Colon (tissue), 2 donors: ENCODE data around the gene TMPRSS6.

Source experiments
- FAIRE-seq: peaks from 2 replicates; lab custom pipeline; 2012; peaks lifted over from hg19 to GRCh38; lab: Jason Lieb, UNC
- donor health status: control.
- donor health status: control.

The TMPRSS6 gene

DNA sequence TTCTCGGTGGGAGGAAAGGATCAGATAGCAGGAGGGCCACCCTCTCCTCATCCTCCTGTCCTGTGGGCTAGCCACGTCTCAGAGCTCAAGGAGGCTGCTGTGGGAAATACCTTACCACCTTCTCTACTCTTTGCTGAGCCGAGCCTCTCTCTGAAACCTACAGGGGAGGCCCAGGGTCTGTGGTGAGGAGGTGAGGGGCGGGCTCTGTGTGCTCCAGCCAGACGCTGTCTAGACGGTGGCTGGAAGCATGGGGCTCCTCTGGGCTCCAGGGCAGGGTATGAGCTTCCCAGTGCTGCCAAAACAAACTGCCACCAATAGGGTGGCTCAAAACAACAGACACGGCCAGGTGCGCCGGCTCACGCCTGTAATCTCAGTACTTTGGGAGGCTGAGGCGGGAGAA, 5.5 kb upstream of the TMPRSS6 start:
- no peak for FAIRE-seq

DNA sequence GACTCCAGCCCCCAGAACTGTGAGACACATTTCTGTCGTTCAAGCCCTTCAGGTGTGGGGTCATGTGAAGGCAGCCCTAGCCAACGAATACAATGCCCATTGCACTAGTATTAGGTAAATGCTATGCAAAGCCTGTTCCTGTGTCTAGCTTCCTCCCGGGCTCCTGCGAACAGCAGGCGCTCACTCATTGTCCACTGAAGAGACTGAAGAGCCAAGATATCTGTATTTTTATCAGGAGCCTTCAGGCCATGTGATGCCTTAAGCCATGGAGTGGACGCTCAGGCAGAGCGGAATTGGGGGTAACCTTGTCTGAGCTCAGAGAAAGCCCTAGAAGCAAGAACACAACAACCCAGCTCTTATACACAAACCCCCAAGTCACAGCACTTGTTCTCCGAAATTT, 4.2 kb upstream of the TMPRSS6 start:
- no peak for FAIRE-seq

DNA sequence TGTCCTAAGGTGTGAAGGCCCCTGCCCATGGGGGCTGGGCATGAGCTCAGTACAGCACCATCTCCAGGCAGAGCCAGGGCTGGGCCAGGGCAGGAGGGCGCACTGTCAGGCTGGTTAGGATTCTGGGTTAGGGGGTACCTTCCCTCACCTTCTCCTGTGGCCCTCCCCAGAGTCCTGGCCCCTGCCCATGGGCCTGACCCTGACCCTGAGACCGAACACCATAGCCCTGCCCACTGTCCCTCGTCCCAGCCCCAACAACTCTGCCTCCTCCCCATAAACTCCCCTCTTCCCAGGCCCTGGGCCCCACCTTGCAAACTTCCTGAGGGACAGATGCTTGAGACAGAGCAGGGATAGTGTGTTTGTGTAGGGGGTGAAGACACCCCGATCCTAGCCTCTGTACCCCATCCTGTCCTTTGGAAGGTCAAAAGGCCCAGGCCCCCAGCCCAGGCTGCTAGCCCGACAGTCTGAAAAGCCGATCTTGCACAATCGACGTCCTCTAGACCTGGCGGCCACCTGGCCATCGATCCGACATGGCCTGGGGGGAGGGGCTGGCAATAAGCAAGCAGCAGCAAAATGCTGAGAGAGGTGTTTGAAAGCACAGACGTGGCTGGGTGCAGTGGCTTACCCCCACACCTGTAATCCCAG, 2.7 kb upstream of the TMPRSS6 start:
- FAIRE-seq: no peak

DNA sequence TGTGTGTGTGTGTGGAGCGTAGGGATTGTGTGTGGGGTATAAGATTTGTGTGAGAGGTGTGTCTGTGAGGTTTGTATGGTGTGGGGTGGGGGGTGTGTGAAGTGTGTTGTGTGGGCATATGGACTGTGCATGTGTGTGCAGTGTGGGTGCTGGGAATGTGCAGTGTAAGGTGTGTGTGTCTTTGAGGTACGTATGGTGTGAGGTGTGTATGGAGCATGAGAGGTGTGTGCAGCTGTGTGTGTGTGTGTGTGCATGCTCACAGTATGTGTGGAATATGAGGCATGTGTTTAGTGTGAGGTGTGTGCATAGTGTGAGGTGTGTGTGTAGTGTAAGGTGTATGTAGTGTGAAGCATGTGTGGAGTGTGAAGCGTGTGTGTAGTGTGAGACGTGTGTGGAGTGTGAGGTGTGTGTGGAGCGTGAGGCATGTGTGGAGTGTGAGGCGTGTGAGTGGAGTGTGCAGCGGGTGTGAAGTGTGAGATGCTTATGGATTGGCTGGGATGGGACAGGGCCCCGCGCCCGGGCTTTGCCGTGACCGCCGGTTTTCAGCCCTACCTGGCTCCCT, 1.7 kb upstream of the TMPRSS6 start:
- FAIRE-seq: no peak

DNA sequence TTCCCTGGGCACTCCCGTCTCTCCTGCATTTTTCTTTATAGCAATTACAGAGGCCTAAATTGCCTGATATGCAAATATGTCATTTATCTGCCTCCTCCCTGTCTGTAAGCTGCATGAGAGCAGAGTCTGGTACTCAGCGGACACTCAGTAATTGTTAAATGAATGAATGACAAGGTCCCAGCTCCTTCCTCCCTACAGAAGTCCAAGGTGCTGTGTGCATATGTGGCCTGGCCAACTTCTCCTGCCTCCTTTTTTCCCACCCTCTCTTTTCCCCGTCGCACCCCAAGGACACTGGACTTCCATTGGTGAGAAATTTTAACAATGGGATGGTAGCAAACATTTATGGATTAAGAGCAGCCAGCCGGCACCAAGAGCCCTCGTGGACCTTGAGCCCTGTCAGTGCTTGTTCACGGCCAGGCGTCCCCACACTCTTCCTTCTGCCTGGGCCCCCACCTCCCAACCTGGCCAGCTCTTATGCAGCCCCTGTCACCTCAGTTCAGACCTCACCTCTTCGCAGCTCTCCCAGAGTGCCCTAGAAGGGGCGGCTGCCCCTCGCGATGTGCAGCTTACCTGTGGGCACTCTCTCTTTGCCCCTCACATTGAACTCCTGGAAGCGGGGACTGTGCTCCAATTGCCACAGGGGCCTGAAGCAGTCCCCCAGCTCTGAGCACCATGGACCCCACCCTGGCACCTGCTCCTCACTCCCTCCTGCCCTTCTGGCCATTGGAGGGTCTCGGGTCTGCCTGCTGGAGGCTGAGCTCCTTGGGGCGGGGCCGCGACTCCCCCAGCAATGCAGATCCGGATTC, 1.5 kb downstream of the TMPRSS6 start:
- FAIRE-seq: no peak

DNA sequence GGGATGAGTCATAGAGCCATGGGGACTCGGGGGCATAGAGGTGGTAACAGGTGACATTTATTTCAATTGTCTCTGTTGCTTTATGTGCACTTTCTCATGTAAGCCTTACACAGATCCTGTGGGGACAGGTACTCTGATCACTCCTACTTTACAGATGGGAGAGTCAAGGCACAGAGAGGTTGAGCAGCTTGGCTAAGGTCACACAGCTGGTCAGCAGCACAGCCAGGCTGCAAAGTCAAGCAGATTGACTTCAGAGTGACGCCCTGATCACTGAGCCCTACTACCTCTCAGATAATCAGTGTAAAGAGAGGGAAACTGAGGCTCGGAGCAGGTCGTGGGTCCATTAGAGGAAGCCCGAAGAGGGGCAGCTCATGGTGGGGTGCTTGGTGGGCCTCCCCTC, 3.5 kb downstream of the TMPRSS6 start:
- FAIRE-seq: no peak

DNA sequence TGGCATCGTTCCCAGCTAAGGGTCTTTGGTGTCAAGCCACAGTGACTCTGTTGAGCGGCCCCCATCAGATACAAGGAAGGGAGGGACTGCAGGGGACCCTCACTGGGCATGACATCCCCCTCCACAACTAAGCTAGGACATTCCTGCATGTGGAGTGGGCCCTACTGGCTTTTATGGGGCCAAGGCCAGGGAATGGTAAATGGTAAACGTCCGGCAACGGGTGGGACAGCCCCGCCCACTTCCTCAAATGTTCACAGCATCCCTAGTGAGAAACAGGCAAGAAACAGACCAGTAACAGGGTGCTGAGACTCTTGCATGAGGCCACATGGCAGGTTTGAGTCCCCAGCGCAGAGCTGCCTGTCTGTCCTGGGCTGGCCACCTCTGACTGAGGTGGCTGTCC, 4.4 kb downstream of the TMPRSS6 start:
- no peak for FAIRE-seq

DNA sequence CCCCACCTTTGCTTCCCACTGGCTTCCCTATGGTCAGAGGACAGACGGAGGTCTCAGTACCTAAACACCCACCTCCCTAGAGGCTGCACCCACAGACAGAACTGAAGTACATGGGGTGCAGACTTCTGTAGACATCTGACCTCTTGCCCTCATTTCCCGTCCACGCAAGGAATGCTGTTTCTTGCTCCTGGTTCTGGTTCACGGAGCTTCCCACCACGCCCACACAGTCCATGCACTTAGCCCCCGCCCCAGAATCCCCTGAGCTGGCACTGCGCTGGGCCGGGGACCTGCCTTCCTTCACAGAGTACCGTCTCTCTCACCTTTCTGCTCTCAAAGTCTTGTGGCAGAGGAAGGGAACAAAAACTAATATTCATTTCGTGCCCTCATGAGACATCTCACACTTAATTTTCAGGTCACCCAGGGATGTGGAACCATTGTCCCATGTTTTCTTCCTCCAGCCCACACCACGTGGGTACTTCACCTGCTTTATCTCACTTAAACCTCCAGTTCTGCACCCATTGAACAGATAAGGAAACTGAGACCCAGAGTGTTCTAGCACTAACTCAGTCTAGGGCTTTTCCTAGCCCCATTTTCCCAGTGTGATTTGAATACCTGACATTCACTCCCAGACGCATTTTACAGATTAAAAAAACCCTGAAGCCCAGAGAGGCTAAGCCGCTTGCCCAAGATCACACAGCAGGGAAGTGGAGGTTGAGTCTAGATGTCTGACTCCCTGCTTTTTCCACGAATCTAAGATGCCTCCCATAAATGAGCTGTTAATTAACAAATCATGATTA, 5.7 kb downstream of the TMPRSS6 start:
- FAIRE-seq: no peak

DNA sequence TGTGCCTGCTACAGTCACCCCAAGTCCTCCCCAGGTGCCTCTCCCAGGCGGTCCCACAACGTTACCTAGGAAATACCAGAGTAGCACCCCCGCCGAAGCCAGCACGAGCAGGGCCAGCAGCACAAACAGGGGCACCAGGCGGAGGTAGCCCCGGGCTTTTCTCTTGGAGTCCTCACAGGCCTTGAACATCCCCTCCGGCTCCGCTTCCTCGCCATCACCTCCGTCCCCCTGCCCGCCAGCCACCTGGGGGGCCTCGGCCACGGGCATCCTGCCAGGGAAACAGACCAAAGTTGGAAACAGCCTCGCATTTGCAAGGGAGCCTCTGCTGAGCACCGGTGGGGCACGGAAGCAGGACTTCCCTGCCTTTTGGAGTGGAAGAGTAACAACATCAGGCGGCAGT, 6.4 kb downstream of the TMPRSS6 start:
- no peak for FAIRE-seq

DNA sequence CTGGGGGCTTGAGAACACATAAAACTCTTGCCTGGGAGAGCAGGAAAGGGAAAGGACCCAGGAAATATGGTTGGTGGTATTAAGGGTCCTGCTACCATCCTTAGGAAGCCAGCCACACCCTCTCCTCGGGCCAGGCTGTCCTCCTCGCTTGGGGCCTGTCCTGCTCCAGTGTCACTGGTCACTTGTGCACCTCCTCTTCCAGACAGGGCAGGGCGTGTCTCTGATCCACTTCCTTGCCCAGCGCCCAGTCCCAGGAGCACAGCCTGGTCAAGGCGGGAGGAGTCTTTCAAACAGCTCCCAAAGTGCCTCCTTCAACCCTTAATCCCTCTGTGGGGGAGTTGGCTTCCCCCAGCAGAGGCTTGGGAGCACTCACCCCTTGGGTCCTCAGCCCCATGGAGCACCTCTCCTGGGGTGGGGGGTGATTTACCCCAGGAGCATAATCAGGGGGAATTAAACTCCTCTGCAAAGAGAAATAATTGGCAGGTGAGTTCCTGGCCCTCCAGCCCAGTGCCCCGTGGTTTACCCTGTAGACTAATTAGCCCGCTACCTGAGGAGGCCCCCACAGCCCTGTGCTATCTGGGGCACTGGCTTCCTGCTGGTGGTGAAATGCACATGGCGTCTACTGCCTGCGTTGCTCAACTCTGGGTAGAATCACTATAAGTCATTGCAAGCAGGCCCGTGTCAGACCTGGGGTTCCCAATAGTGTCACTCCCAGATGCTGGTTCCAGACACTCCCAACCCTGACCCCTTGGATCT, 8.0 kb downstream of the TMPRSS6 start:
- no peak for FAIRE-seq

DNA sequence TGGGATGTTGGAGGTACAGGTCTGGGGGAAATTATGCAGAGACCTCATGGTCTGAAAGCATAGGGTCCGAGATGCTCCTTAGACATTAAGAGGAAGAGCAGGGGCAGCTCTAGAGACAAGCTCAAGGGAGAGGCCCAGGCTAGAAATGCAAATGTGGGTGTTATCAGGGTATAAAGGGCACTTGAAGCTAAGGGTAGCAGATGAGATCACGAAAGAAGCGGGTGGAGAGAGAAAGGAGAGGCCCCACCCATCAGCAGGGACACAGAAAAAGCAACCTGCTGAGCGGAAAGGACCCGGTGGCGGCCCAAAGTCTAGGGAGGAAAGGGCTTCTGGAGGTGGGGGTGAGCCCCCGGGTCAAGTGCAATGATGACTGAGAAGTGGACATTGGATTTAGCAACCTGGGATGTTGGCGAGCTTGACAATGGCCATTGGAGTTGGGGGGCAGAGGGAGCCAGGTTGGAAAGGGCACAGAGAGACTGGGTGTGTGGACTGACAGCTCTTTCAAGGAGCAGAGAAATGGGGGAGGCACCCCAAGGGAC, 8.9 kb downstream of the TMPRSS6 start:
- FAIRE-seq: no peak

DNA sequence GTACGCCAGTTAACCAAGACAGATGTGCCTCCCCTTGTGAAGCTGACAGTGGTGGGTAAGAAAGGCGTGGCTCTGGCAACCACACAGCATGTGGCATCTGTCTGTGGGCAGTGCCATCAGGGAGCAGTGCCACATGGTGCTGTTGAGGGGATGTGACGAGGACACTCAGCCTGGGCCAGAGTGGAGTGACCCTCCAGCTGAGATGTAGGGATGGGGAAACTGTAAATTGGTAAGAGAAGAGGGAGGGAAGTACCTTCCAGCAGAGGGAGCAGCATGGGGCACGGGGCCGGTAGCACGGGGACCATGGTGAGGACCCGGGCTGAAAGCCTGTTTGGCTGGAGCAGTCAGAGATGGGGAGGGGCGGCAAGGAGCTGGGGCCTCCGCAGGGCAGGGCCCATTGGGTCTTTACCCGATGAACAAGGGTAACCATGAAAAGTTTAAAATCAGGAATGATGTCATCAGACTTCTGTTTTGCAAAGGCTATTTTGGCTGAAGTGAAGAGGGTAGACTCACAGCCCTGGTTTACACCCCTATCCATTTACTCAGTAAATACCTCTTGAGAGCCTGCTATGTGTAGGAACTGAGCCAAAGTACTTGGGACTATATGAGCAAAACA, 10.4 kb downstream of the TMPRSS6 start:
- no peak for FAIRE-seq

DNA sequence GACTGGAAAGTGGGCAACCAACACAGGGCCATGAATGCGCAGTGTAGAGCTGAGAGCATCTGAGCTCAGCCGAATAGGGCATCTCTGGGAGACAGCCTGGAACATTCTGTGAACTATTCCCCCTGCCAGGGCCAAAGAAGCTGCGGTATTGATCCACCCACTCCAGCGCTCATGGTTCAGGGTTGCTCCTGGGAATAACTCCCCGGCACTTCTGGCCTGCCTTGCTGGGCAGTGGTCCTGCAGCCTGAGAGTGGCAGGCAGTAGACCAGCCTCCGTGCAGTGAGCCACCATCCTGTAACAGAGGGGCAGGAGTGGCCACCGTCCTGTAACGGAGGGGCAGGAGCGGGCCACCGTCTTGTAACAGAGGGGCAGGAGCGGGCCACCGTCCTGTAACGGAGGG, 12.2 kb downstream of the TMPRSS6 start:
- no peak for FAIRE-seq

DNA sequence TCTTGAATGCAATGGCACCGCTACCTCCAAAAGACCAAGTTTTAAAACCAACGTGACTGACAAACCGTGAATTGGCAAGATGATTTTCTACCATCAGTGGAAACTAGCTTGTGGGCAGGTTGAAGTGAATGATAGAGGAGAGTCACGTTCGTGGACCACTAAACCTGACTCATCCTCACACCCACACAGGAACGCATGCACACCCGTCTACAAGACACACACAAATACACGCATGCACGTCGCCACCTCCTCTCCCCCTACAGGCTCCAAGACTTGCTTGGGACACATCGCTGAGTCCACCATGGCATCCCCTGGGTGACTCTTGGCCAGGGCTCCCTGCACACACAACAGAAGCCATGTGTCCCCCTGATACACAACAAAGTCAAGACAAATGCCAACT, 14.4 kb downstream of the TMPRSS6 start:
- no peak for FAIRE-seq

DNA sequence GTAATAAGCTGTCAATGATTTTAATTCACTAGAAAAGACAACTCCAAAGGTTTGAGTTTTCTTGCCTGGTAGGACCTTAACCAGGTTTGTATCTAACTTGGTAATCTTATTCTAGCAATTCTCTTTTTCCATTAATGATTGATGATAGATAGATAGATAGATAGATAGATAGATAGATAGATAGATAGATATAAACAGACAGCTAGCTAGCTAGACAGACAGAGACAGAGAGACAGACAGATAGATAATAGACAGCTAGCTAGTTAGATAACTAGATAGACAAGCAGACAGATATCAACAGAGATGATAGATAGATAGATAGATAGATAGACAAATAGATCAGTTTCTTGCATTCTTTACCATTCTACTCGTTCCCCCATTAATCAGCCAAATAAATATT, 15.3 kb downstream of the TMPRSS6 start:
- no peak for FAIRE-seq

DNA sequence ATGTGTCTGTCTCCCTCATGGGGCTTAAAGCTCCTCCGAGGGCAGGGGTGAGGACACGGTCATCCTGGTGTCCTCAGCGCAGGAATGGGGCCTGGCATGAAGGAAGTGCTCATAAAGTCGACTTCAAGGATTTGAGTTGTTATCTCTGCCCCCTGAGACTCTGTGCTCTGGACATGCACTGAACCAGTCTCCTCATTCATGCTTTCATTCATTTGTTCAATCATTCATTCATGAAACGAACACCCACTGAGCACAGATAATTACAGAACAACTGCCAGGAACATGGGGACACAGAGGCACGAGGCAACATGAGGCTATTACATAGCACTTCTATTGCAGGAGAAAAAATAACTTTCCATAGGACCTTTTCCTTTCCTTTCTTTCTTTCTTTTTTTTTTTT, 16.5 kb downstream of the TMPRSS6 start:
- FAIRE-seq: no peak

DNA sequence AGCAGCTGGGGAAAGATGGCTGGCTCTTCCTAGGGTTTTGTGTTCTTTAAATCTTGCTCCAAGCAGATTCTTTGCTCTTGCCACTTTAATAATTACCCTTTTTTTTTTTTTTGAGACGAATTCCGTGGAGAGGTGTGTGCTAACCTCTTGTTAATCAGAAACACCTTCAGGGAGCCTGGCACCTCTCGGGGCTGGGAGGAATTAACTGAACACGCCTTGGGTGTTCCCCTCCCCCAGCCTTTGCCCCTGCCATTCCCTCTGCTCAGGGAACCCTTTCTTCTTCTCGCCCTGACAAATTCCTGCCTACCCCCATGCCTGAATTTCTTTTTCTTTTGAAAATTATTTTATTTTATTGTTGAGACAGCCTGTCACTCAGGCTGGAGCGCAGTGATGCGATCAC, 17.5 kb downstream of the TMPRSS6 start:
- FAIRE-seq: no peak

DNA sequence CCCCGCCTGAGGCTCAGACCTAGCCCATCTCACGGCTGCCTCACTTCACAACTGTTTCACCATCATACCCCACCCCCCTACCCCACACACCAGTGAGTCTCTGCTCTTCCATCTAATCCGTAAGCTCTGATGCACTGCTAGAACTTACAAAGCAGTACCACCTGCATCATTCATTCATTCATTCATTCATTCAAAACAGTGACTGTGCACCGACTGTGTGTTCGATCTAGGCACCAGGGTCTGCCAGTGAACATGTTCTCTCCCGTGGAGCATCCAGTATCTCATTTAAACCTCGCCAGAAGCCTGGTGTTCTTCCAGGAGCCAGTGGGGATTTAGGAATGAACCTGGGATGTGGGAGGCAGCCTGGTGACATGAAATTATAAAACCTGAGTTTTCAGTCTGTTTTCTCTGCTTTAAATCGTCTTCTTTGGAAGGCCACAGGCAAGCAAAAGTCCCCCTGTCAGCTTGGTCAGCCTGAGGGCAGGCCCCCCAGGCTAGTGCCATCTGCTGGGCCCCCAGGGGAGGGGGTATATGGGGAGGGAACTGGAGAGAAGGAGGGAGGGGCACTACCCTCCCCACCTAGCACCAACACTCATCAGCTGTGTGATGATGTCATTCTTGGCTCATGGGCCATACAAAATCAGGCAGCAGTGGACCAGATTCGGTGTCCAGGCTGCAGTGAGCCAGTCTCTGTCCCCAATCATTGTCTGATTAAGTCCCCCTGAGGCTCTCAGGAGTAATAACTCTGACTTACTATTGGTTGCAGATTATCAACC, 18.4 kb downstream of the TMPRSS6 start:
- no peak for FAIRE-seq

DNA sequence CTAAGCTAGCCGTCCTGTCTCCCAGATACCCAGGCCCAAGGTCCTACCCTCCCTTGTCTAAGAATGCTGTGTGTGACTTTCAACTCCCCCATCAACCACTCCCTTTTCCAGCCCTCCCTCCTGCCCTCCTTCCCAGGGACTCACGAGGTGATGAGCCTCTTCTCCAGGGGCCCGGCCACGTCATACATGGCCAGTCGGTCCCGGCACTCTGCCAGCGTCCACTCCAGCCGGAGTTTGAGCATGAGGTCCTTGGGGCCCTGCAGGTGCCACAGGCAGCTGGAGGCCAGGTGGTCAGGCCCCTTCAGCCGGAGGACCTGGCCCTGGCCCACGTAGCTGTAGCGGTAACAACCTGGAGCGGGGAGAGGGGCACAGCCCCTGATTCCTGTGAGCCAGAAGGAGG, 20.1 kb downstream of the TMPRSS6 start:
- no peak for FAIRE-seq

DNA sequence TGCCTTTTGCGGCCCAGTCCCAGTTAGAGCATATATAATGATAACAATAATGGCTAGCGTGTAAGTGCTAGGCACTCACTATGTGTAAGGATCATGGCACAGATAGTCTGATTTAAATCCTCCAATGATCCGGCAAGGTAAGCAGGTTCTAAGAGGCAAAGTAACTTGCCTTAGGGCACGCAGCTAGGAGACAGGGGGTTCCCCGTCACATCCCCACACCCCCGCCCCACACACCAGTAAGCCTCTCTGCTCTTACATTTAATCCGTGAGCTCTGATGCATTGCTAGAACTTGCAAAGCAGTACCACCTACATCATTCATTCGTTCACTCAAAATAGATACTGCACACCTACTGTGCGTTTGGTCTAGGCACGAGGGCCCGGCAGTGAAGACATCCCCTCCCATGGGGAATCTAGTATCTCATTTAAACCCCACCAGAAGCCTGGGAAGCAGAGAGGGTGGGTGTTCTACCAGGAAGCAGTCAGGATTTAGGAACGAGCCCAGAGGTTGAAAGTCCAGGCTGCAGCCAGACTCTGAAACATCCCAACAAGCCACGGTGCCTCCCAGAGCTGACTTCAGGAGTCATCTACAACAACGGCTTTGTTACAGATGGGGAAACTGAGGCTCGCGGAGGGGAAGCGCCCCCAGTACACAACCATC, 20.6 kb downstream of the TMPRSS6 start:
- no peak for FAIRE-seq
